Heart left ventricle (tissue), 13 donors: ENCODE results near the gene PTPRM.

Experiments
- POLR2A ChIP-seq, 2 donors: fragments of 450-650 bp; IDR thresholded peaks; one replicate each; pipeline ENCODE4 v1.6.1; 2017; ENCODE audit warnings: antibody characterized with exemption in 2 of 2, mild to moderate bottlenecking in 2 of 2, moderate library complexity in 2 of 2
- TF ChIP-seq, protein P1 (sequence below), 12 donors: fragments of 200-600 bp; sonication (generic) in 4 of 12; IDR thresholded peaks; one replicate each; pipeline versions ENCODE4 v1.5.0 to v1.8.0; 2018 to 2022; ENCODE audit warnings: antibody characterized with exemption in 12 of 12, mild to moderate bottlenecking in 5 of 12
- donor health status: ischemic (EF 13 %, LVEDD 7.1; RV severe dilation, severe dysfunction).
- donor health status: DM: no; HTN: yes; CAD: no.
- donor health status: DM: no; HTN: no; CAD: no.
- donor health status: ischemic (EF 25% LVEDD 6.9; RV normal size, moderate dysfunction).
- donor health status: ischemic (EF 25% LVEDD 5.7; RV mildly dilated, moderate dysfunction).
- donor health status: ischemic (EF 35%, LVEDD 5.7; RV mildly dilated, moderate dysfunction).
- donor health status: nonischemic (EF 11% LVEDD 7.7; RV severe dilation, severe dysfunction).
- donor health status: DM: yes; HTN: yes; CAD: no.
- donor health status: PGD.
- donor health status: ischemic (EF 29% LVEDD 5.4; RV normal size, mild dysfunction).
- donor health status: nonischemic (EF 23%, LVEDD 6.1; RV moderate dilation, normal function).

DNA sequence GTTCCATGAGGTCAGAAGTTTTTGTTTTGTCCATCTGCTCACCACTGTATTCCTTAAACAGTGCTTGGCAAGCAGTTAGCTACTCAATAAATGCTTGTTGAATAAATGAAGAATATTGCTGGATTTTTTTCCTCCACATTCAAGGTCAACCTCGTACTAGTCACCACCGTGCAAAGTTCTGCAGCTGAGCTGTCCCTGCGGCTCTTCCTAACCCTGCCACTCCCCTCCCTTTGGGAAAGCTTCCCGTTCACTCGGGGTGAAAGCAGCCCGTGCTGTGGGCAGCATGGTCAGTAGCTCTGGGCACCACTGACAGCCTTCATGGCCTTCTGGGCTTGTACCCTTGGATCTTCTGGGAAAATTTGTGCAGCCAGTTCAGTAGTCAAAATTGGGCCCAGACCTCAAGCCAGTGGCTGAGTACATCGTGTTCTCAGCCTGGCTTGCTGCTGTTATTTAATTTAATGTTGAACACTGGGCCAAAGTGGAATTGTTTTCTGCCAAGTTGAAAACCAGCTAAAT lies 572.8 kb downstream of the PTPRM start:
- TF ChIP-seq, protein P1, sequence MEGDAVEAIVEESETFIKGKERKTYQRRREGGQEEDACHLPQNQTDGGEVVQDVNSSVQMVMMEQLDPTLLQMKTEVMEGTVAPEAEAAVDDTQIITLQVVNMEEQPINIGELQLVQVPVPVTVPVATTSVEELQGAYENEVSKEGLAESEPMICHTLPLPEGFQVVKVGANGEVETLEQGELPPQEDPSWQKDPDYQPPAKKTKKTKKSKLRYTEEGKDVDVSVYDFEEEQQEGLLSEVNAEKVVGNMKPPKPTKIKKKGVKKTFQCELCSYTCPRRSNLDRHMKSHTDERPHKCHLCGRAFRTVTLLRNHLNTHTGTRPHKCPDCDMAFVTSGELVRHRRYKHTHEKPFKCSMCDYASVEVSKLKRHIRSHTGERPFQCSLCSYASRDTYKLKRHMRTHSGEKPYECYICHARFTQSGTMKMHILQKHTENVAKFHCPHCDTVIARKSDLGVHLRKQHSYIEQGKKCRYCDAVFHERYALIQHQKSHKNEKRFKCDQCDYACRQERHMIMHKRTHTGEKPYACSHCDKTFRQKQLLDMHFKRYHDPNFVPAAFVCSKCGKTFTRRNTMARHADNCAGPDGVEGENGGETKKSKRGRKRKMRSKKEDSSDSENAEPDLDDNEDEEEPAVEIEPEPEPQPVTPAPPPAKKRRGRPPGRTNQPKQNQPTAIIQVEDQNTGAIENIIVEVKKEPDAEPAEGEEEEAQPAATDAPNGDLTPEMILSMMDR (IDR thresholded peaks at IDR 0.05), result no peak
- TF ChIP-seq POLR2A (IDR thresholded peaks at IDR 0.05), result no peak
